Endothelial cell of umbilical vein (primary cell): ENCODE measurements around the gene ZDHHC14. TPM values are rescaled to one million over a fixed set of nuclear protein-coding genes. Genes with fewer than 3 reads are reported as not detected.

ENCODE experiments used
- BruUV-seq: library from RNA; stranded (reverse); fragments of 400-500 nt; replicated peaks from 2 replicates; lab custom pipeline; 2021; lab: Mats Ljungman, UMichigan
- CTCF ChIA-PET: fragments of 300-600, 350-600 bp; sonication (Branson Sonifier 250); formaldehyde crosslinking; loops from one replicate; lab custom pipeline; 2021; ENCODE audit warnings: antibody characterized with exemption, inconsistent platforms; lab: Charles Lee
- POLR2A ChIA-PET: fragments of 300-600, 350-600 bp; sonication (Branson Sonifier 250); formaldehyde crosslinking; loops from one replicate; lab custom pipeline; 2021; ENCODE audit warnings: antibody characterized with exemption, inconsistent platforms; lab: Charles Lee
- DNase-seq: peaks from one replicate; pipeline ENCODE4 v3.0.0-alpha.2; 2011; ENCODE audit warnings: low read depth, low spot score
- FAIRE-seq: peaks from 2 replicates; lab custom pipeline; 2011; peaks lifted over from hg19 to GRCh38; lab: Jason Lieb, UNC
- H2AFZ ChIP-seq: 2 replicates; pipeline ENCODE4 v1.6.0; 2012; ENCODE audit warnings: low read depth, low read length, control low read depth, inconsistent platforms
- H3K27ac ChIP-seq: 2 replicates; pipeline ENCODE4 v1.5.1; 2011; ENCODE audit warnings: low read depth, mild to moderate bottlenecking, control low read depth, low read length, moderate library complexity; ENCODE audit not compliant: insufficient read depth
- H3K27me3 ChIP-seq, 2 experiments: 2 replicates each; pipeline versions ENCODE4 v1.6.0 to v1.6.1; 2011; ENCODE audit warnings: low read length in 2 of 2, mixed read lengths in 1 of 2; ENCODE audit not compliant: control insufficient read depth in 2 of 2, insufficient read depth in 2 of 2
- H3K36me3 ChIP-seq, 2 experiments: 2 replicates in 1 of 2; 3 replicates in 1 of 2; pipeline ENCODE4 v1.5.1; 2011; ENCODE audit warnings: low read length in 2 of 2, mild to moderate bottlenecking in 1 of 2, moderate library complexity in 1 of 2; ENCODE audit not compliant: control insufficient read depth in 2 of 2, insufficient read depth in 2 of 2; ENCODE audit errors: extremely low read depth in 1 of 2
- H3K4me1 ChIP-seq: 3 replicates; pipeline ENCODE4 v1.5.1; 2011; ENCODE audit warnings: mild to moderate bottlenecking, low read length; ENCODE audit not compliant: control insufficient read depth, insufficient read depth; ENCODE audit errors: extremely low read depth
- H3K4me2 ChIP-seq: 2 replicates; pipeline ENCODE4 v1.6.1; 2011; ENCODE audit warnings: low read length, control low read depth, mixed read lengths; ENCODE audit not compliant: insufficient read depth
- H3K4me3 ChIP-seq, 3 experiments: fragments of 200-600 bp in 1 of 3; sonication (generic), shearing (Covaris generic) in 1 of 3; replicated peaks in 1 of 3; 2 replicates each; pipeline ENCODE4 v1.5.1; 2011 to 2016; ENCODE audit warnings: control low read depth in 3 of 3, low read length in 3 of 3, mild to moderate bottlenecking in 2 of 3, inconsistent platforms in 1 of 3, low read depth in 1 of 3, moderate library complexity in 1 of 3; ENCODE audit not compliant: insufficient read depth in 1 of 3
- H3K79me2 ChIP-seq: 2 replicates; pipeline ENCODE4 v1.6.0; 2012; ENCODE audit warnings: low read length, inconsistent platforms; ENCODE audit not compliant: control insufficient read depth, insufficient read depth
- H3K9ac ChIP-seq: replicated peaks from 2 replicates; pipeline ENCODE3; 2011; ENCODE audit warnings: low read length, control low read depth; ENCODE audit not compliant: insufficient read depth; ENCODE audit errors: extremely low read depth
- H3K9me1 ChIP-seq: replicated peaks from 3 replicates; pipeline ENCODE4 v1.6.0; 2011; ENCODE audit warnings: mild to moderate bottlenecking, low read length; ENCODE audit not compliant: control insufficient read depth, insufficient read depth; ENCODE audit errors: extremely low read depth
- H3K9me3 ChIP-seq: replicated peaks from 2 replicates; pipeline ENCODE4 v1.5.1; 2012; ENCODE audit warnings: low read length, inconsistent platforms; ENCODE audit not compliant: control insufficient read depth, insufficient read depth
- H4K20me1 ChIP-seq: replicated peaks from 2 replicates; pipeline ENCODE3; 2011; ENCODE audit warnings: mild to moderate bottlenecking, low read length; ENCODE audit not compliant: control insufficient read depth, insufficient read depth; ENCODE audit errors: extremely low read depth
- EZH2 ChIP-seq: IDR thresholded peaks from 2 replicates; pipeline ENCODE4 v1.6.1; 2012; ENCODE audit warnings: borderline replicate concordance, low read depth, mild to moderate bottlenecking, moderate library complexity, low read length, inconsistent platforms; ENCODE audit not compliant: severe bottlenecking
- FOS ChIP-seq: IDR thresholded peaks from 2 replicates; pipeline ENCODE4 v1.6.1; 2011; ENCODE audit warnings: mild to moderate bottlenecking, low read length, moderate library complexity, borderline replicate concordance; ENCODE audit not compliant: insufficient read depth
- GATA2 ChIP-seq: IDR thresholded peaks from 2 replicates; pipeline ENCODE4 v1.7.0; 2011; ENCODE audit warnings: low read depth, mild to moderate bottlenecking, moderate library complexity, mixed read lengths, low read length; ENCODE audit not compliant: insufficient read length, insufficient read depth
- JUN ChIP-seq: IDR thresholded peaks from 2 replicates; pipeline ENCODE4 v1.6.1; 2011; ENCODE audit warnings: borderline replicate concordance, low read depth; ENCODE audit not compliant: insufficient read length, insufficient read depth
- MYC ChIP-seq: IDR thresholded peaks from one replicate; pipeline ENCODE4 v1.6.1; 2011; ENCODE audit warnings: mild to moderate bottlenecking, low read depth, low read length
- POLR2A ChIP-seq: IDR thresholded peaks from 2 replicates; pipeline ENCODE4 v1.6.1; 2012; ENCODE audit warnings: low read depth, mild to moderate bottlenecking, control low read depth, low read length
- POLR2AphosphoS5 ChIP-seq: IDR thresholded peaks from 2 replicates; pipeline ENCODE4 v1.6.1; 2012; ENCODE audit warnings: low read depth, mild to moderate bottlenecking, control low read depth, low read length, moderate library complexity; ENCODE audit not compliant: insufficient read depth
- dilution Hi-C: fragments of 300-500 bp; cut with MboI; formaldehyde crosslinking; loops from one replicate; pipeline ENCODE4 v1.15.0; 2019; ENCODE audit warnings: low sequenced_read_pairs; ENCODE audit not compliant: extremely low pct_ligation_motif_present
- intact Hi-C: fragments of 100-400 bp; cut with micrococcal nuclease; formaldehyde crosslinking; loops from one replicate; pipeline ENCODE4 v1.10.0; 2022
- polyA plus RNA-seq, 4 experiments: library from polyadenylated mRNA; depleted of rRNA in 3 of 4; stranded (reverse) in 3 of 4; unstranded in 1 of 4; fragments of >200 nt; gene quantifications; 2 replicates each; pipeline versions ENCODE4 v1.2.1 to v1.2.3, GENCODE V29; 2011 to 2012; ENCODE audit warnings: missing spikeins in 1 of 4
- total RNA-seq: library from RNA; stranded (reverse); gene quantifications from 2 replicates; pipeline ENCODE4 v1.2.3, GENCODE V29; 2021
- TF ChIP-seq, protein P1 (sequence below): IDR thresholded peaks from 2 replicates; pipeline ENCODE4 v1.6.1; 2011; ENCODE audit not compliant: insufficient read depth, insufficient read length
- TF ChIP-seq, protein P2 (sequence below), 2 donors: IDR thresholded peaks; 1 replicate in 1 of 2; 2 replicates in 1 of 2; pipeline ENCODE4 v1.5.1; 2011; ENCODE audit warnings: low read length in 2 of 2, mild to moderate bottlenecking in 2 of 2, moderate library complexity in 2 of 2, control low read depth in 1 of 2, inconsistent platforms in 1 of 2, low read depth in 1 of 2; ENCODE audit not compliant: insufficient read depth in 1 of 2; ENCODE audit errors: extremely low read depth in 1 of 2

Gene ZDHHC14
- total and polyA plus RNA-seq, 2 donors (not counting 3 experiments of a cell fraction or from before 2014, with no cell fraction given) = 23.0 to 25.6 TPM

DNA sequence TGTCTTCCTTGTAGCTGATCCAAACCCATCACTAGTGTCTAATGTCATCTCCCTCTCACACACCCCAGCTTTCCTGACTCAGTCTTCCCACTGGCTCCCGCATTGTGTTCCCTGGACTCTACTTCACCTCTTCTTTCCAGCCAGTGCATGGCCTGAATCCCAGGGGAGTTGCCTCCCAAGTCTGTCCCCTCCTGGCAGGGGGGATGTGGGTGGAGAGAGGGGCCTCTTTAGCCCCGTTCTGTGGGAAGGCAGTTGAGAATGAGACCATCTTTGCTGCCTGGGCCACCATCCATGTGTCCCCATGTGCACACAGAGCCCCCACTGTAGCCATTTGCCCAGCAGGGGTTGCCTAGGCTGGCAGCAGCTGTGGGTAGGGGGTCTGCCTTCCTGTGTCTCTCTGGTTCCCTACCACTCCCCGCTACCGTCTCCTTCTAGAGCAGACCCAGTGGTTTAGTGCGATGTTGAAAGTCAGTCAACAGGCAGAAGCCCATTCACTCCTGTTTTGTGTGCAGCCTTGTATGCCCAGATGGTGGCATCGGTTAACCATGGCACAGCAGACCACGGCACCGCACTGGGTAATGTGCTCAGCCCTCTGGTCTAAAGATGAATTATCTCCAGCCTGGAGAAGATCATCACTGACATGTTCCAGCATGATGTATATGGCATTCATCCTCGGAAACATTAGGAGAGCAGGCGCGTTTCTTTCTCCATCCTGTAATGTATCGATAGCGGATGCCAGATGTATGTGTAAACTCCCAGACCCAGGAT, 263.2 kb downstream of the ZDHHC14 start:
- DNase-seq (peak; percentile 41), FAIRE-seq (peak; percentile 60)
- Histone ChIP-seq H3K27ac (no peak overlapping the region), H3K4me1 (peaks cover 11% of the 10 kb centered on the region), H3K9ac (no peak overlapping the region), H3K4me3 (no peak overlapping the region), H3K36me3 (no peaks in the 10 kb centered on the region), H3K9me3 (no peaks in the 10 kb centered on the region), H3K9me1 (no peaks in the 10 kb centered on the region), H3K79me2 (no peaks in the 10 kb centered on the region), H2AFZ (no peak overlapping the region), H3K27me3 (no peaks in the 10 kb centered on the region), H3K4me2 (no peak overlapping the region), H4K20me1 (no peaks in the 10 kb centered on the region)
- TF ChIP-seq, protein P1, sequence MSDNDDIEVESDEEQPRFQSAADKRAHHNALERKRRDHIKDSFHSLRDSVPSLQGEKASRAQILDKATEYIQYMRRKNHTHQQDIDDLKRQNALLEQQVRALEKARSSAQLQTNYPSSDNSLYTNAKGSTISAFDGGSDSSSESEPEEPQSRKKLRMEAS = no peak
- TF ChIP-seq, protein P2, sequence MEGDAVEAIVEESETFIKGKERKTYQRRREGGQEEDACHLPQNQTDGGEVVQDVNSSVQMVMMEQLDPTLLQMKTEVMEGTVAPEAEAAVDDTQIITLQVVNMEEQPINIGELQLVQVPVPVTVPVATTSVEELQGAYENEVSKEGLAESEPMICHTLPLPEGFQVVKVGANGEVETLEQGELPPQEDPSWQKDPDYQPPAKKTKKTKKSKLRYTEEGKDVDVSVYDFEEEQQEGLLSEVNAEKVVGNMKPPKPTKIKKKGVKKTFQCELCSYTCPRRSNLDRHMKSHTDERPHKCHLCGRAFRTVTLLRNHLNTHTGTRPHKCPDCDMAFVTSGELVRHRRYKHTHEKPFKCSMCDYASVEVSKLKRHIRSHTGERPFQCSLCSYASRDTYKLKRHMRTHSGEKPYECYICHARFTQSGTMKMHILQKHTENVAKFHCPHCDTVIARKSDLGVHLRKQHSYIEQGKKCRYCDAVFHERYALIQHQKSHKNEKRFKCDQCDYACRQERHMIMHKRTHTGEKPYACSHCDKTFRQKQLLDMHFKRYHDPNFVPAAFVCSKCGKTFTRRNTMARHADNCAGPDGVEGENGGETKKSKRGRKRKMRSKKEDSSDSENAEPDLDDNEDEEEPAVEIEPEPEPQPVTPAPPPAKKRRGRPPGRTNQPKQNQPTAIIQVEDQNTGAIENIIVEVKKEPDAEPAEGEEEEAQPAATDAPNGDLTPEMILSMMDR (IDR thresholded peaks at IDR 0.05; ENCODE audit: extremely low read depth in 1 of 2, insufficient read depth in 1 of 2, low read depth in 1 of 2, low read length in 2 of 2) = peak in 1 of 2 donors; percentile 33
- dilution Hi-C loops (no loop called here), intact Hi-C loops (no loop called here)
- no TSS peak for BruUV-seq
- ChIA-PET CTCF (interaction anchor here (1.1 kb wide), 1 partner anchor 31 kb away, joined by 3 read pairs; no protein-coding TSS in a partner anchor), POLR2A (no interaction called here)

DNA sequence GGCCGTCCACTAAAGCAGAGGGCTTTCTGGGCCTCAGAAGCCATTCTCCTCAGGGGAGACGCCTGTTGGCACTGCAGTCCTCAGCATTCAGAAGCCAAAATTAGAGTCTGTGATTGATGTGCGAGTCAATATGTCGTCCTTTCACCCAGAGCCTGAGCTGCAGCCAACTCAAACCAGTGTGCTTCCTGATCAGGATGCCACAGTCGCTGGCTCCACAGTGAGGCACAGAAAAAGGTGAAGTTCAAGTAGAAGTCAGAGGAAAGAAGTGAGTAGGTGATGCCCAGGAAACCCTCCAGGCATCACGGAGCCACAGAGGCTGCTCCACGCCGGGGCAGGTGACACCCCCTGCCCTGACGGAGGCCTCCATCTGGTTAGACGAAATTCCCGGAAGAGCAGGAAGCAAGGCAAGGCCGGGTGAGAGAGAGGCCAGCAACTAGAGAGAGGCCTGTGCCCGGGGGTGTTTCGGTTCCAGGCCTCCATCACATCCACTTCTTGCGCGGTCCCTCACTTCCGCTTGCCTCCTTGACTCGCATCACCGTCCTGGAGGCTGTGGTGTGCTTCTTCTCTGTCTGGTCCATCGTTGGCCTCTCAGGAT, 264.3 kb downstream of the ZDHHC14 start:
- H2AFZ ChIP-seq = peak overlapping the region; percentile 25
- no peaks in the 10 kb centered on the region for H3K79me2 ChIP-seq
- H3K27ac ChIP-seq = no peak overlapping the region
- H3K4me2 ChIP-seq = no peak overlapping the region
- H3K9ac ChIP-seq = no peak overlapping the region
- H3K36me3 ChIP-seq = no peaks in the 10 kb centered on the region
- no peak overlapping the region for H3K4me3 ChIP-seq
- H3K4me1 ChIP-seq = peaks cover 11% of the 10 kb centered on the region
- peak; percentile 69 for DNase-seq
- no peaks in the 10 kb centered on the region for H3K9me1 ChIP-seq
- H3K9me3 ChIP-seq = no peaks in the 10 kb centered on the region
- BruUV-seq = no TSS peak
- ChIA-PET POLR2A (no interaction called here), CTCF (interaction anchor here (1.5 kb wide), 1 partner anchor 112 kb away, joined by 4 read pairs; no protein-coding TSS in a partner anchor)
- TF ChIP-seq FOS (no peak), EZH2 (no peak), GATA2 (no peak), MYC (no peak), JUN (no peak), POLR2A (no peak), POLR2AphosphoS5 (no peak)
- TF ChIP-seq, protein P2 (IDR thresholded peaks at IDR 0.05; ENCODE audit: extremely low read depth in 1 of 2, insufficient read depth in 1 of 2, low read depth in 1 of 2, low read length in 2 of 2) = no peak
- TF ChIP-seq, protein P1 = no peak
- dilution Hi-C loops (no loop called here), intact Hi-C loops (no loop called here)
- peak; percentile 76 for FAIRE-seq
- no peaks in the 10 kb centered on the region for H3K27me3 ChIP-seq
- no peaks in the 10 kb centered on the region for H4K20me1 ChIP-seq
